ENCODE data around the gene RNPEP. TPM values are rescaled to one million over a fixed set of nuclear protein-coding genes. Genes with fewer than 3 reads are reported as not detected.
A peak's percentile ranks its signal among the peaks of the same experiment; 100 is the strongest.

Gene RNPEP
- total and polyA plus RNA-seq, 2 of the 13 experiments (the other 11 are each of a cell fraction or from before 2014, with no cell fraction given): 20.6 to 38.4 TPM

DNA sequence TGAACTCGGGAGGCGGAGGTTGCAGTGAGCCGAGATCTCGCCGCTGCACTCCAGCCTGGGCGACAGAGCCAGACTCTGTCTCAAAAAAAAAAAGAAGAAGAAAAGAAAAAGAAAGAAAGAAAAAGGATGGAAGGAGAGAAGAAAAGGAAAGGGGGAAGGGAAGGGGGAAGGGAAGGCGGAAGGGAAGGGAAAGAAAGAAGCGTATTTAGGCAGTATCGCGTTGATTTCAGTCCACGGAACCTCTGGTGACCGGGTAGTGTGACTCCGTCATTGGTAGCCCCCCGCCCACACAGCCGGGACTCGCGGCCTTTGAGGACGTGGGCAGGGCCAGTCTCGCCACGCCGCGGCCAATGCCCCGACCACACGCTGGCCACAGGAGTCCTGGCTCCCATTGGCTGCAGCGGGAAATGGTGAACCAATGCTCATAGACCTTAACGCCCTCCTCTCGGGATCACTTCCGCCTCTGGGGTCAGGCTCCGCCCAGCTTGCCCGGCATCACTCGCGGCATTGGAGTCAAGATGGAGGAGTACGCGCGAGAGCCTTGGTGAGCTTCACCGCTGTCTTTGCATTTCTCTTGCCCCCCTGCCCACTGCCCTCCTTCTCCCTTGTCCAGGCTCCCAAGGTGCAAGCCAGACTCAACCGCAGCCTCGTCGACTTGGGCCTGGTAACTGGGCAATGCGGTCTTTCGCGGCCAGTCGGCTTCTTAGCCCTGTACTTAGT lies 27.3 kb upstream of the RNPEP start, which contains the start of gene TIMM17A (continued):
- TF ChIP-seq, protein P1, sequence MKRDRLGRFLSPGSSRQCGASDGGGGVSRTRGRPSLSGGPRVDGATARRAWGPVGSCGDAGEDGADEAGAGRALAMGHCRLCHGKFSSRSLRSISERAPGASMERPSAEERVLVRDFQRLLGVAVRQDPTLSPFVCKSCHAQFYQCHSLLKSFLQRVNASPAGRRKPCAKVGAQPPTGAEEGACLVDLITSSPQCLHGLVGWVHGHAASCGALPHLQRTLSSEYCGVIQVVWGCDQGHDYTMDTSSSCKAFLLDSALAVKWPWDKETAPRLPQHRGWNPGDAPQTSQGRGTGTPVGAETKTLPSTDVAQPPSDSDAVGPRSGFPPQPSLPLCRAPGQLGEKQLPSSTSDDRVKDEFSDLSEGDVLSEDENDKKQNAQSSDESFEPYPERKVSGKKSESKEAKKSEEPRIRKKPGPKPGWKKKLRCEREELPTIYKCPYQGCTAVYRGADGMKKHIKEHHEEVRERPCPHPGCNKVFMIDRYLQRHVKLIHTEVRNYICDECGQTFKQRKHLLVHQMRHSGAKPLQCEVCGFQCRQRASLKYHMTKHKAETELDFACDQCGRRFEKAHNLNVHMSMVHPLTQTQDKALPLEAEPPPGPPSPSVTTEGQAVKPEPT (CRISPR knock-in tag; IDR thresholded peaks at IDR 0.05; ENCODE audit: low read depth): no peak
- no peak for TF ChIP-seq GZF1 (CRISPR knock-in tag; IDR thresholded peaks at IDR 0.05)
- TF ChIP-seq RNF2 (conservative IDR thresholded peaks at IDR 0.05; ENCODE audit: low read depth): 0 out of 2 replicates have a peak, but pooled peaks have one; percentile 44
- TF ChIP-seq, protein P2, sequence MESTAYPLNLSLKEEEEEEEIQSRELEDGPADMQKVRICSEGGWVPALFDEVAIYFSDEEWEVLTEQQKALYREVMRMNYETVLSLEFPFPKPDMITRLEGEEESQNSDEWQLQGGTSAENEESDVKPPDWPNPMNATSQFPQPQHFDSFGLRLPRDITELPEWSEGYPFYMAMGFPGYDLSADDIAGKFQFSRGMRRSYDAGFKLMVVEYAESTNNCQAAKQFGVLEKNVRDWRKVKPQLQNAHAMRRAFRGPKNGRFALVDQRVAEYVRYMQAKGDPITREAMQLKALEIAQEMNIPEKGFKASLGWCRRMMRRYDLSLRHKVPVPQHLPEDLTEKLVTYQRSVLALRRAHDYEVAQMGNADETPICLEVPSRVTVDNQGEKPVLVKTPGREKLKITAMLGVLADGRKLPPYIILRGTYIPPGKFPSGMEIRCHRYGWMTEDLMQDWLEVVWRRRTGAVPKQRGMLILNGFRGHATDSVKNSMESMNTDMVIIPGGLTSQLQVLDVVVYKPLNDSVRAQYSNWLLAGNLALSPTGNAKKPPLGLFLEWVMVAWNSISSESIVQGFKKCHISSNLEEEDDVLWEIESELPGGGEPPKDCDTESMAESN (CRISPR knock-in tag; conservative IDR thresholded peaks at IDR 0.05): 0 out of 2 replicates have a peak, but pooled peaks have one; percentile 55
- TF ChIP-seq ZFP90 (CRISPR knock-in tag; IDR thresholded peaks at IDR 0.05; ENCODE audit: borderline replicate concordance): peak; percentile 61; the same call in 1 of the 2 replicates
- TF ChIP-seq, protein P3, sequence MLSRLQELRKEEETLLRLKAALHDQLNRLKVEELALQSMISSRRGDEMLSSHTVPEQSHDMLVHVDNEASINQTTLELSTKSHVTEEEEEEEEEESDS (CRISPR knock-in tag; IDR thresholded peaks at IDR 0.05; ENCODE audit: borderline replicate concordance): no peak
- TF ChIP-seq, protein P4, sequence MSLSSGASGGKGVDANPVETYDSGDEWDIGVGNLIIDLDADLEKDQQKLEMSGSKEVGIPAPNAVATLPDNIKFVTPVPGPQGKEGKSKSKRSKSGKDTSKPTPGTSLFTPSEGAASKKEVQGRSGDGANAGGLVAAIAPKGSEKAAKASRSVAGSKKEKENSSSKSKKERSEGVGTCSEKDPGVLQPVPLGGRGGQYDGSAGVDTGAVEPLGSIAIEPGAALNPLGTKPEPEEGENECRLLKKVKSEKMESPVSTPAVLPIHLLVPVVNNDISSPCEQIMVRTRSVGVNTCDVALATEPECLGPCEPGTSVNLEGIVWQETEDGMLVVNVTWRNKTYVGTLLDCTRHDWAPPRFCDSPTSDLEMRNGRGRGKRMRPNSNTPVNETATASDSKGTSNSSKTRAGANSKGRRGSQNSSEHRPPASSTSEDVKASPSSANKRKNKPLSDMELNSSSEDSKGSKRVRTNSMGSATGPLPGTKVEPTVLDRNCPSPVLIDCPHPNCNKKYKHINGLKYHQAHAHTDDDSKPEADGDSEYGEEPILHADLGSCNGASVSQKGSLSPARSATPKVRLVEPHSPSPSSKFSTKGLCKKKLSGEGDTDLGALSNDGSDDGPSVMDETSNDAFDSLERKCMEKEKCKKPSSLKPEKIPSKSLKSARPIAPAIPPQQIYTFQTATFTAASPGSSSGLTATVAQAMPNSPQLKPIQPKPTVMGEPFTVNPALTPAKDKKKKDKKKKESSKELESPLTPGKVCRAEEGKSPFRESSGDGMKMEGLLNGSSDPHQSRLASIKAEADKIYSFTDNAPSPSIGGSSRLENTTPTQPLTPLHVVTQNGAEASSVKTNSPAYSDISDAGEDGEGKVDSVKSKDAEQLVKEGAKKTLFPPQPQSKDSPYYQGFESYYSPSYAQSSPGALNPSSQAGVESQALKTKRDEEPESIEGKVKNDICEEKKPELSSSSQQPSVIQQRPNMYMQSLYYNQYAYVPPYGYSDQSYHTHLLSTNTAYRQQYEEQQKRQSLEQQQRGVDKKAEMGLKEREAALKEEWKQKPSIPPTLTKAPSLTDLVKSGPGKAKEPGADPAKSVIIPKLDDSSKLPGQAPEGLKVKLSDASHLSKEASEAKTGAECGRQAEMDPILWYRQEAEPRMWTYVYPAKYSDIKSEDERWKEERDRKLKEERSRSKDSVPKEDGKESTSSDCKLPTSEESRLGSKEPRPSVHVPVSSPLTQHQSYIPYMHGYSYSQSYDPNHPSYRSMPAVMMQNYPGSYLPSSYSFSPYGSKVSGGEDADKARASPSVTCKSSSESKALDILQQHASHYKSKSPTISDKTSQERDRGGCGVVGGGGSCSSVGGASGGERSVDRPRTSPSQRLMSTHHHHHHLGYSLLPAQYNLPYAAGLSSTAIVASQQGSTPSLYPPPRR (CRISPR knock-in tag; IDR thresholded peaks at IDR 0.05; ENCODE audit: borderline replicate concordance): no peak
- TF ChIP-seq GATAD1 (CRISPR knock-in tag; IDR thresholded peaks at IDR 0.05): peak; percentile 96
- TF ChIP-seq ZNF138 (CRISPR knock-in tag; IDR thresholded peaks at IDR 0.05; ENCODE audit: low read depth): no peak
- TF ChIP-seq, protein P5, sequence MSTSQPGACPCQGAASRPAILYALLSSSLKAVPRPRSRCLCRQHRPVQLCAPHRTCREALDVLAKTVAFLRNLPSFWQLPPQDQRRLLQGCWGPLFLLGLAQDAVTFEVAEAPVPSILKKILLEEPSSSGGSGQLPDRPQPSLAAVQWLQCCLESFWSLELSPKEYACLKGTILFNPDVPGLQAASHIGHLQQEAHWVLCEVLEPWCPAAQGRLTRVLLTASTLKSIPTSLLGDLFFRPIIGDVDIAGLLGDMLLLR (CRISPR knock-in tag; IDR thresholded peaks at IDR 0.05): peak; percentile 47; the same call in 1 of the 2 replicates
- TF ChIP-seq KDM5A (IDR thresholded peaks at IDR 0.05; ENCODE audit: borderline replicate concordance, low read length): peak; percentile 80
- no peak for TF ChIP-seq CREM (IDR thresholded peaks at IDR 0.05)
- TF ChIP-seq CREM (CRISPR knock-in tag; IDR thresholded peaks at IDR 0.05): no peak

All from HepG2 (cell line).